ENCODE measurements around the gene CD9. TPM values are rescaled to one million over a fixed set of nuclear protein-coding genes. Genes with fewer than 3 reads are reported as not detected.

The CD9 gene
- polyA plus RNA-seq, 1 donor from 2014 or later: not detected

DNA sequence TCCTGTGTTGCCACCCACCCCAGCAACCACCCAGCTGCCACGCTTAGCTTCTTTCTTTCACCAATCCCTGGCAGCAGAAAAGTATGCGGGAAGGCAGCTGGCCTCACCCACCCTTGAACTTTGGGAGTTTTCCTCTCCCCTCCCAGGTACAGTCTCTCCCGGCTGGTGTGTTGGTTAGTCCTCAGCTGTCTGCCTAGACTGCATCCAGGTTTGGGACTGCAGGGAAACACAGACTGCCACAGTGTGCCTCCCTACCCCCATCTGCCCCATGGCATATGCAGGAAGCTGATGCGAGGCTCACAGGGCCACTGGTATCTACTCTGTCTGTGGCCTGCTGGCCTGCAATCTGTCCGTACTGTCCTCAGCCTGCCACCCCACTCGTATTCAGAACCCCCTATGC is 2.1 kb downstream of the CD9 start:
- Histone ChIP-seq H3K27me3 (ENCODE audit: insufficient read depth, low read depth, low read length) (peaks cover 51% of the 10 kb centered on the region), H3K9ac (ENCODE audit: low read length) (no peak overlapping the region), H2AFZ (ENCODE audit: low read depth, low read length) (no peak overlapping the region), H4K20me1 (ENCODE audit: insufficient read depth) (no peaks in the 10 kb centered on the region), H3K9me3 (ENCODE audit: low read length) (no peaks in the 10 kb centered on the region), H3K79me2 (replicated peaks; ENCODE audit: insufficient read depth, low read length) (no peaks in the 10 kb centered on the region), H3K9me2 (ENCODE audit: insufficient read depth, low read length) (no peaks in the 10 kb centered on the region), H3K4me2 (ENCODE audit: low read length) (no peak overlapping the region), H3K27ac (ENCODE audit: low read length) (no peak overlapping the region), H3K36me3 (ENCODE audit: insufficient read depth, low read length) (no peaks in the 10 kb centered on the region), H3K4me3 (ENCODE audit: low read length) (no peak overlapping the region), H3F3A (ENCODE audit: insufficient read depth, low read length, poor library complexity, severe bottlenecking) (no peaks in the 10 kb centered on the region)
- no peak for TF ChIP-seq MXI1 (conservative IDR thresholded peaks at IDR 0.05; ENCODE audit: poor library complexity, severe bottlenecking)
- no peak for TF ChIP-seq REST (IDR thresholded peaks at IDR 0.05; ENCODE audit: borderline replicate concordance)
- no peak for TF ChIP-seq RAD21 (conservative IDR thresholded peaks at IDR 0.05)
- TF ChIP-seq SMC3 (conservative IDR thresholded peaks at IDR 0.05; ENCODE audit: poor library complexity): no peak
- no peak for TF ChIP-seq CTCF (IDR thresholded peaks at IDR 0.05; ENCODE audit: poor library complexity, severe bottlenecking)
- TF ChIP-seq EZH2 (IDR thresholded peaks at IDR 0.05; ENCODE audit: borderline replicate concordance, insufficient read depth, low read length, poor library complexity, severe bottlenecking): no peak
- TF ChIP-seq POLR2AphosphoS5 (IDR thresholded peaks at IDR 0.05): no peak
- no peak for TF ChIP-seq TAF1 (IDR thresholded peaks at IDR 0.05; ENCODE audit: low read depth)
- no peak for TF ChIP-seq EP300 (conservative IDR thresholded peaks at IDR 0.05; ENCODE audit: poor library complexity, severe bottlenecking)

- Histone ChIP-seq H3K9me2 (ENCODE audit: insufficient read depth, low read length) (no peaks in the 10 kb centered on the region), H3K9me3 (ENCODE audit: low read length) (no peaks in the 10 kb centered on the region), H3F3A (ENCODE audit: insufficient read depth, low read length, poor library complexity, severe bottlenecking) (no peaks in the 10 kb centered on the region), H4K20me1 (ENCODE audit: insufficient read depth) (no peaks in the 10 kb centered on the region), H3K79me2 (replicated peaks; ENCODE audit: insufficient read depth, low read length) (no peaks in the 10 kb centered on the region), H2AFZ (ENCODE audit: low read depth, low read length) (no peak overlapping the region), H3K27ac (ENCODE audit: low read length) (no peak overlapping the region), H3K9ac (ENCODE audit: low read length) (no peak overlapping the region), H3K4me3 (ENCODE audit: low read length) (no peak overlapping the region), H3K27me3 (ENCODE audit: insufficient read depth, low read depth, low read length) (peaks cover 51% of the 10 kb centered on the region), H3K4me2 (ENCODE audit: low read length) (no peak overlapping the region), H3K36me3 (ENCODE audit: insufficient read depth, low read length) (no peaks in the 10 kb centered on the region)
- TF ChIP-seq TAF1 (IDR thresholded peaks at IDR 0.05; ENCODE audit: low read depth): no peak
- no peak for TF ChIP-seq CTCF (IDR thresholded peaks at IDR 0.05; ENCODE audit: poor library complexity, severe bottlenecking)
- no peak for TF ChIP-seq SMC3 (conservative IDR thresholded peaks at IDR 0.05; ENCODE audit: poor library complexity)
- no peak for TF ChIP-seq POLR2AphosphoS5 (IDR thresholded peaks at IDR 0.05)
- no peak for TF ChIP-seq RAD21 (conservative IDR thresholded peaks at IDR 0.05)
- TF ChIP-seq EZH2 (IDR thresholded peaks at IDR 0.05; ENCODE audit: borderline replicate concordance, insufficient read depth, low read length, poor library complexity, severe bottlenecking): no peak
- no peak for TF ChIP-seq REST (IDR thresholded peaks at IDR 0.05; ENCODE audit: borderline replicate concordance)
- TF ChIP-seq MXI1 (conservative IDR thresholded peaks at IDR 0.05; ENCODE audit: poor library complexity, severe bottlenecking): no peak
- TF ChIP-seq EP300 (conservative IDR thresholded peaks at IDR 0.05; ENCODE audit: poor library complexity, severe bottlenecking): no peak
Measured at GRCh38 chr12:6202846-6203245, 2.6 kb downstream of the CD9 start.
